Measurements from ENCODE around the gene HEPH. TPM values are rescaled to one million over a fixed set of nuclear protein-coding genes. Genes with fewer than 3 reads are reported as not detected.
"Not testable (repeated sequence)": the region's sequence is repeated elsewhere in the genome, so short reads cannot be mapped to it uniquely, and the experiment has no call there.

The HEPH gene, protein sequence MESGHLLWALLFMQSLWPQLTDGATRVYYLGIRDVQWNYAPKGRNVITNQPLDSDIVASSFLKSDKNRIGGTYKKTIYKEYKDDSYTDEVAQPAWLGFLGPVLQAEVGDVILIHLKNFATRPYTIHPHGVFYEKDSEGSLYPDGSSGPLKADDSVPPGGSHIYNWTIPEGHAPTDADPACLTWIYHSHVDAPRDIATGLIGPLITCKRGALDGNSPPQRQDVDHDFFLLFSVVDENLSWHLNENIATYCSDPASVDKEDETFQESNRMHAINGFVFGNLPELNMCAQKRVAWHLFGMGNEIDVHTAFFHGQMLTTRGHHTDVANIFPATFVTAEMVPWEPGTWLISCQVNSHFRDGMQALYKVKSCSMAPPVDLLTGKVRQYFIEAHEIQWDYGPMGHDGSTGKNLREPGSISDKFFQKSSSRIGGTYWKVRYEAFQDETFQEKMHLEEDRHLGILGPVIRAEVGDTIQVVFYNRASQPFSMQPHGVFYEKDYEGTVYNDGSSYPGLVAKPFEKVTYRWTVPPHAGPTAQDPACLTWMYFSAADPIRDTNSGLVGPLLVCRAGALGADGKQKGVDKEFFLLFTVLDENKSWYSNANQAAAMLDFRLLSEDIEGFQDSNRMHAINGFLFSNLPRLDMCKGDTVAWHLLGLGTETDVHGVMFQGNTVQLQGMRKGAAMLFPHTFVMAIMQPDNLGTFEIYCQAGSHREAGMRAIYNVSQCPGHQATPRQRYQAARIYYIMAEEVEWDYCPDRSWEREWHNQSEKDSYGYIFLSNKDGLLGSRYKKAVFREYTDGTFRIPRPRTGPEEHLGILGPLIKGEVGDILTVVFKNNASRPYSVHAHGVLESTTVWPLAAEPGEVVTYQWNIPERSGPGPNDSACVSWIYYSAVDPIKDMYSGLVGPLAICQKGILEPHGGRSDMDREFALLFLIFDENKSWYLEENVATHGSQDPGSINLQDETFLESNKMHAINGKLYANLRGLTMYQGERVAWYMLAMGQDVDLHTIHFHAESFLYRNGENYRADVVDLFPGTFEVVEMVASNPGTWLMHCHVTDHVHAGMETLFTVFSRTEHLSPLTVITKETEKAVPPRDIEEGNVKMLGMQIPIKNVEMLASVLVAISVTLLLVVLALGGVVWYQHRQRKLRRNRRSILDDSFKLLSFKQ
- 32.3 and 33.6 TPM in 2 replicates for total RNA-seq (2014; rRNA removed)
- polyA plus RNA-seq (2012): 12.4 TPM

DNA sequence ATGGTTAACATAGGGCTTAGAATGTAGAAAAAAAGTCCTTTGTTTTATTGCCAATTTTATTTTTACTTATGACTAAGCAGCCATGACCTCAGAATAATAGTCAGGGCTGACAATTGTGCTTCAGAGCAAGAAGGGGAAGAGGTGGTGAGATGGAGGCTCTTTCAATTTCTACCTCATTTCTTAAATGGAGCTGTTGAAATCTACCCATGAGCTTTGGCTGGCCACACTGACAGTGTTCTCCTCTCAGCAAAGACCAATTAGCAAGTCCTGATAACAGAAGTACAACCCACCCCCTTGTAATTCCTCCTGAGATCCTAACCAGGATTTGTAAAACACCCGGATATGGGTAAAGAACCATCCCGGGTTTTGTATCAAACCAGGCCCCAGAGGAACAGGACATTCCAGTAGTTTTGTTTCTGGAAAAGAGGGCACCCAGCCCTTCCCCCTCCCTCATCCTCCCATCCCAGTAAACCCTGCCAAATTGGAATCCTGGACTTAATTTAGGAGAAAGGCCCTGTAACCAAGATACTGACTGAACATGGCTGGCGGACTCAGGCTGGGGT lies at the start of gene HEPH:
TSS of gene HEPH (plus strand) at position 399 of the 563 bp plus-strand sequence. CDS start 6,324 bp downstream, outside the sequence.
- DNase-seq (ENCODE audit: low read depth): peak; percentile 50

DNA sequence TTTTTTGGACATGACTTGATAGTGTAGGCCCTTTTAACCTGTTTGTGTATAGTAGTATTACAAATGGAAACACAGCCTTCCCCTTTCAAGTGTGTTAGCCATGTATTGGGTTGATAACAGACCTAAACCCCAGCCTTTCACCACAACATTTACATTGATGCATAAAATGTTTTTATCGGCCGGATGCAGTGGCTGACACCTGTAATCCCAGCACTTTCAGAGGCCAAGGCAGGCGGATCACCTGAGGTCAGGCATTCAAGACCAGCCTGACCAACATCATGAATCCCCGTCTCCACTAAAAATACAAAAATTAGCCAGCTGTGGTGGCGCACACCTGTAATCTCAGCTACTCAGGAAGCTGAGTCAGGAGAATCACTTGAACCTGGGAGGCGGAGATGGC lies 45.3 kb upstream of the HEPH start:
- DNase-seq (ENCODE audit: low read depth): not testable (repeated sequence)

DNA sequence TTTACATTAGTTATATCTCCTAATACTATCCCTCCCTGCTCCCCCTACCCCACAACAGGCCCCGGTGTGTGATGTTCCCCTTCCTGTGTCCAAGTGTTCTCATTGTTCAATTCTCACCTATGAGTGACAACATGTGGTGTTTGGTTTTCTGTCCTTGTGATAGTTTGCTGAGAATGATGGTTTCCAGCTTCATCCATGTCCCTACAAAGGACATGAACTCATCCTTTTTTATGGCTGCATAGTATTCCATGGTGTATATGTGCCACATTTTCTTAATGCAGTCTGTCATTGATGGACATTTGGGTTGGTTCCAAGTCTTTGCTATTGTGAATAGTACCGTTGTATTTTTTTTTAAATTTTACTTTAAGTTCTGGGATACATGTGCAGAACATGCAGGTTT lies 42.7 kb upstream of the HEPH start:
- DNase-seq (ENCODE audit: low read depth): not testable (repeated sequence)

DNA sequence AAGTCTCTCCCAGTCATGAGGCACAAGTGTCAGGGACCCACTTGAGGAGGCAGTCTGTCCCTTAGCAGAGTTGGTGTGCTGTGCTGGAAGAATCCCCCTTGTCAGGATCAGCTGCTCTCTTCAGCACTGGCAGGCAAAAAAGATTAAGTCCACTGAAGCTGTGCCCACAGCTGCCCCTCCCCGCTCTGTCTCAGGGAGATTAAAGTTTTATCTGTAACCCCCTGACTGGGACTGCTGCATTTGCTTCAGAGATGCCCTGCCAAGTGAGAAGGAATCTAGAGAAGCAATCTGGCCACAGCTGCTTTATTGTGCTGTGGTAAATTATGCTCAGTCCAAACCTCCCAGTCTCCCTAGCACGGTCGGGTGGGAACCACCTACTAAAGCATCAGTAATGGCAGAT lies 37.4 kb upstream of the HEPH start:
- DNase-seq (ENCODE audit: low read depth): no peak

DNA sequence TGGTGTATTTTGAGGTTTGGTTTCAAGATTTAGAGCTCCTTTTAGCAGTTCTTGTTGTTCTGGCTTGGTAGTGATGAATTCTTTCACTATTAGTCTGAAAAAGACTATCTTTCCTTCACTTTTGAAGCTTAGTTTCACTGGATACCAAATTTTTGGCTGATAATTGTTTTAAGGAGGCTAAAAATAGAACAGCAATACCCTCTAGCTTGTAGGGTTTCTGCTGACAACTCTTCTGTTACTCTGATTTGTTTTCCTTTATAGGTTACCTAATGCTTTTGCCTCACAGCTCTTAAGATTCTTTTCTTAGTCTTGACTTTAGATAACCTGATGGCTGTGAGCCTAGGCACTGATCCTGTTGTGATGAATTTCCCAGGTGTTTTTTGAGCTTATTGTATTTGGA lies 33.6 kb upstream of the HEPH start:
- DNase-seq (ENCODE audit: low read depth): no peak

DNA sequence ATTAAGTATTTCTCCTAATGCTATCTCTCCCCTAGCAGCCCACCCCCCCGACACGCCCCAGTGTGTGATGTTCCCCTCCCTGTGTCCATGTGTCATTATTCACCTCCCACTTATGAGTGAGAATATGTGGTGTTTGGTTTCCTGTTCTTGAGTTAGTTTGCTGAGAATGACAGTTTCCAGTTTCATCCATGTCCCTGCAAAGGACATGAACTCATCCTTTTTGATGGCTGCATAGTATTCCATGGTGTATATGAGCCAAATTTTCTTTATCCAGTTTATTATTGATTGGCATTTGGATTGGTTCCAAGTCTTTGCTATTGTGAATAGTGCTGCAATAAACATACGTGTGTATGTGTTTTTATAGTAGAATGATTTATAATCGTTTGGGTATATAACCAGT lies 28.8 kb upstream of the HEPH start:
- DNase-seq (ENCODE audit: low read depth): not testable (repeated sequence)

DNA sequence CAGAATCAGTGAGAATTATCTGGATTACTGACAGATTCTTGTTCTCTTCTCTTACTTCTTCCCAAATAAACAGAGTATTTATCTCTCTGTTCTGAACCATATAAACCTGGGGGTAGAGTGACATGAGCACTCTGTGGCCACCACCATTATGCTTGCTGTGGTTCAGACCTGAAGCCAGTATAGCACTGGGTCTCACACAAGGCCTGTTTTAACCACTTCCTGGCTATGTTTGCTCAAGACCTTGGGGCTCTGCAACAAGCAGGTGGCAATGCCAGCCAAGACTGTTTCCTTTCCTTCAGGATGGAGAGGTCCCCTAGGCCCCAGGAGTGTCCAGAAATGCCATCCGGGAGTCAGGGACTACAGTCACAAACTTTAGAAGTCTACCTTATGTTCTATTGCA lies 21.7 kb upstream of the HEPH start:
- DNase-seq (ENCODE audit: low read depth): no peak

DNA sequence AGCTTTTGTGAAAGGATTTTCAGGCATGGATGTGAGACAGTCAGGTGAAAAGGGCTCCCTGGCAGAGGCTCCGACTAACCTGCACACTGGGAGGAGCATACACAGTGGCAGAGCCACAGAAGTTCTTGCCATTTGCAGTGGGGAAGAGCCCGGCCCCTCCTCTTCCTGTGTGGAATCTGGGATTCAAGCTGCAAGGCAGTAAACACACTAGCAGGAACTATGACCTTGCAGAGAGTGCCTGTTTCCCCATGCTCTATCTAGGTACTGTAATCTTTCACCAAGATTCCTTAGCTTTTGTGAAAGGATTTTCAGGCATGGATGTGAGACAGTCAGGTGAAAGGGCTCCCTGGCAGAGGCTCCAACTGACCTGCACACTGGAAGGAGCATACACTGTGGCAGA lies 19.8 kb upstream of the HEPH start:
- DNase-seq (ENCODE audit: low read depth): no peak

DNA sequence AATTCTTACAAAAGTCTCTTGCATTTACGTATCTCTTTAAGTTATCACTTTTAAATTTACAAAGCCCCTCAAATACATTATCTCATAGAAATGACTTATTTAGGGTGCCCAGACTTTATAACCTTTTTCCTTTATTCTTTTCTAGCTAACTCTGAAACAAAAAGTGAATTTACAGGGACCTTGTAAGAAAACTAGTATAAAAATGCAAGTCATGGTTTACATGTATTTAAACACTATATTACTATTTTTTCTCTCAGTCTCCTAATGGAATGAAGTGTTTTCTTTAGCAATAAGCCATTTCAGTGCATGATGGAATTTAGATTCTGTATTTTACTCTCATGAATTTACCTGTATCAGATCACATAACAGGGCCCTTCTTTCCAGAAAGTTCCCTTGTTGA lies 14.5 kb upstream of the HEPH start:
- DNase-seq (ENCODE audit: low read depth): no peak

DNA sequence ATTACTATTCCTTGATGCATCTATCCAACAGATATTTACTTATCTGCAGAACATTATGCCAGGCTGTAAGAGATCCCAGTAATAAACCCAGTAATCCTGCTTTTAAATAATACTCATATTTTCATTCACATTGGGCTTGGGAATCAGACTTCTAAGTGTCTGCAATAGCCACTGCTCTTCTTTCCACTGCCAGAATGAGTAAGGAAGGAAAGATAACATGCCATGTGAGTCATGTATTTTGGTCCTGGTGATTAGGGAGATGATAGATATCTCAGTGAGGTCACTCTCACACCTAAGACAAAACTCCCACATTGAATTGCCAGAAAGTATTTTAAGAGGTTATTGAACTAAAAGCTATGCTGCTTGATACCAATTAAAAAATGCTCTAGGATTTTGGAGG lies 13.9 kb upstream of the HEPH start:
- DNase-seq (ENCODE audit: low read depth): no peak

DNA sequence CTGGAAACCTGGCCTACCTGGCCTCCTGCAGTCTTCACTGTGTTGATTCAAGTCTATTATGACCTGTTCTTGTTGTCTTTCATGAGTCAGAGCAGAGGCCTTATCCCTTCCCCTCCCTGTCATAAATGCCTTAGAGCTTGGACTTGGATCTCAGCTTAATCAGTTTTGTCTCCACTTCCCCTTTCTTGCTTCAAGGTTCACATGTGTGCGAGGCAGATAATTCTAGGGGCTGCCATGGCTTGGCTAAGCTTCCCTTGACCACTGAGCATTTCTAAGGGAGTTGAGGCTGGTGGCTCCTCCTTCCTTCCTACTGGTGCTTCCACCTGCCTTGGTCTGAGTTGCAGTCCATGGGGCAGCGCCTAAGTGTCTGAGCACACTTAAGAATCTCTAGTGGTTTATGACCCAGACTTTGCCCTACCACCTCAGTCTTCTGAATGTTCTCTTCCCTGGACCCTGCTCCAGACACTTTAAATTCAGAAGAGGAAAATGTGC lies 1.7 kb upstream of the HEPH start:
- DNase-seq (ENCODE audit: low read depth): no peak

DNA sequence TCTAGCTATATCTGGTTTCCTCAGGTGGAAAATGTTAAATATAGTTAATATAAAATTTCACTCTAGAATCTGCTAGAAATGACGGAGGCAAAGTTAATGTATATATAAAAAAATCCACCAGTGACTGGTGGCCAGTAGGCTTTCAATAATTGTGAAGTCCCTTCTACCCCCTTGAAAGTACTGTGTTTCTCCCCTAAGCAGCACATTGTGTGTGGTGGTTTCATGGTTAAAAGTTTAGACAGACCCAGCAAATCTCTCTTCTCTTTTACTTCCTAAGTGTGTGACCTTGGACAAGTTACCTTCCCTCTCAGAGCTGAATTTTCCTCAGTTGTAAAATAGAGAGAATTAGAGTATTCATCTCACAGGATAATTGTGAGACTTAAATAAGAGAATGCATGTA lies 600 bp upstream of the HEPH start:
- no peak for DNase-seq (ENCODE audit: low read depth)

DNA sequence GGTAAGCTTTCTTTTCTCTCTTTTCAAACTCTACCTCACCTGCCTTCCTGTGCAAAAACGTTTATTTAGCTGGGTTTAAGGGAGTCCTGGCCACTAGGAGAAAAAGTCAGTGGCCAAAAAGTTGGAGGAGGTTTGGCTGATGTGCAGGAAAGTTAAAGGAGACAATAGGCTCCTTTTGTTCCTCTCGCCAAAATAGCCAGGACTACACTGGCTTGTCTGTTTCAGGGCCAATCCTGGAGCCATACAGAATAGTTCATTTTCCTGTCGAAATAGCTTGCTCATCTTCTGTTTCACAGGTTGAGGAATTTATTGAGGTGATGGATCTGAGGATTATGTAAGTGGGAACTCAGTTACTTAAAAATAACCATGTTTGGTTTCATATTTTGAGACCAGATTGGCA lies 423 bp downstream of the HEPH start:
- DNase-seq (ENCODE audit: low read depth): no peak

DNA sequence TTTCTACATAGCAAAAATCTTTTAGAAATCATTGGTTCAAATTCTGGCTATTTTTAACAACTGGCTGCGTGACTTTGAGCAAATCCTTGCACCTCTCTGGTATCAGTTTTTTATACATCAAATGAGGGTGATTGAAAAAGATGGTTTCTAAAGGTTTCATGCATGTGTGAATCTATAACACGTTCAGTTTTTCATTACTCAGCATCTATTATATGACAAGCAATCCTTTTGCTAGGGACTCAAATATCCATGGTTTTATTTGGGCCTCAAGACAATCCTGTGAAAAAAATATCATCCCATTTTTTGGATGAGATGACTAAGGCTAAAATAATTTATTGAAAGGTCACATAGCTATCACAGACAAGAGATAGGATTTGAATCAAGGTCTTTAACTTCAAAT lies 884 bp downstream of the HEPH start:
- DNase-seq (ENCODE audit: low read depth): no peak

DNA sequence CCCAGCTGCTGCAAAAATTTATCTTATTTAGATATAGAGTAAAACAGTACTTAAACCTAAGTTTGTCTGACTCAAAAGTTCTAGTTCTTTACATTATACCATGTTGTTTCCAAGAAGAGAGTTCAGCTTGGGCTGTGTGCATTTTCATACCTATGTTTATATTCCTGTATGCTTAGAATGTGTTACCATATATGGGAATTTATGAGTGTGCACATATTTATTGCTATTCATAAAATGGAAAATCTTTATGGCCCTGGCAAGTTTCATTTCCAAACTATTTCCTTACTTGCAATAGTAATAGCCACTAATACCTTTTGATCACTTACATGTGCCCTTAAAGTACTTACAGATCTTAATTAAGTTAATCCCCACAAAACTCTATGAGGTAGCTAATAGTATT lies 2.6 kb downstream of the HEPH start:
- no peak for DNase-seq (ENCODE audit: low read depth)

DNA sequence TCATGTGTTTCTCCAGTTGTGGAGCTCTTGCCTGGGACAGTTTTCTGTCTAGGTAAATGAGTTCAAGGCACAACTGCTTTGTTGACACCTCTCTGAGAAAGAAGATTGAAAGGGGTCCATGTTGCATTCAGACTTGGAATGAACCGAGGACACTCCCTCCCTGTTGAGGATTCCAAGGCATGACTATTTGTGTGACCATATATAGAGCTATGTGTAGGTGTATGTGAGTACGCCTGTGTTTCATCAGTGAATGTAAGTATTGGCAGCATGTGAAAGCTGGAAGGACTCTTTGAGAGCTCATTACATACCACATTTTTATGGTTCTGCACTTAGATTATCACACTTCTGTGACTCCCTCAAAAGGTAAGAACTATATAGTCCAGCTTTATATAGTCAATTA lies 3.4 kb downstream of the HEPH start:
- DNase-seq (ENCODE audit: low read depth): no peak

DNA sequence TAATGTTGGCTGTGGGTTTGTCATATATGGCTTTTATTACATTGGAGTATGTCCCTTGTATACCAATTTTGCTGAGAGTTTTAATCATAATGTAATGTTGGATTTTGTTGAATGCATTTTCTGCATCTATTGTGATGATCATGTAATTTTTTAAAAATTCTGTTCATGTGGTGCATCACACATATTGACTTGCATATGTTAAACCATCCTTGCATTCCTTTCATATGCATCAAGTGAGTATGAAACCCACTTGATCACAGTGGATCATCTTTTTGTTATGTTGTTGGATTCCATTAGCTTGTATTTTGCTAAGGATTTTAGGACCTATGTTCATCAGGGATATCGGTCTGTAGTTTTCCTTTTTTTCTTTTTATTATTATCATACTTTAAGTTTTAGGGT lies 12.1 kb downstream of the HEPH start:
- DNase-seq (ENCODE audit: low read depth): no peak

DNA sequence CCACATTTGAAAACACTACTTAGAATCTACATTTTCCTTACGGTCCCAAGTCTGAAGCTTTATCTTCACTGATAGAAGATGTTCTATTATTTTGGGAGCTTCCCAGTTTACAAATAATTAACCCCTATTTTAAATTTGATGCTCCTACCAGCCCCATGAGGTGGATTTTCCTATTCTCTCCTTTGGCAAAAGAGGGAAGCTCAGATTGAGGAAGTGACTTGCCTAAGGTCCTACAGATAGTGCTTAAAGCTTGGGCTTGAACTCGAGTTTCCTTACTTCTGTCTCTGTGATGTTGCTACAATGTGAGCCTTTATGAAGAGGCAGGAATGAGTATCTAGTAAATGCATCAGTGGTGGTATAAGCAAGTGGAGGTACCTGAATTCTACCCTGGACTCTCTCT lies 27.5 kb downstream of the HEPH start:
- no peak for DNase-seq (ENCODE audit: low read depth)

DNA sequence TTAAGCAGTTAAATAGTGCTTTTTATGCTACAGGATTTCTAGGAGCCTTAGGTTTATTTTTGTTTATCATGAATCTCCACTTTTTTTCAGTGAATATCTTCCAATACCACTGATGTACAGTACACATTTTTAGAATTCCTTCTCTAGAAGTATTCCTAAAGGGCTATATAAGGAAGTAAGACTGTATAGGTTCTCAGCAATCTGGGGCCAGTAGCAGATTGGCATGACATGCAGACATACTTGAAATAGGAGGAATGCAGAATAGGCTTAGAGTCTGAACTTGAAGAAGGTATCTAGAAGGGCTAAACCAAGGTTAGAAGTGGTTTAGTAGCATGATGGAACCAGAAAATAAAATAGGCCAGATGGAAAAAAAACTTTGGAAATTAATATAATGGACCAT lies 29.8 kb downstream of the HEPH start:
- DNase-seq (ENCODE audit: low read depth): no peak

DNA sequence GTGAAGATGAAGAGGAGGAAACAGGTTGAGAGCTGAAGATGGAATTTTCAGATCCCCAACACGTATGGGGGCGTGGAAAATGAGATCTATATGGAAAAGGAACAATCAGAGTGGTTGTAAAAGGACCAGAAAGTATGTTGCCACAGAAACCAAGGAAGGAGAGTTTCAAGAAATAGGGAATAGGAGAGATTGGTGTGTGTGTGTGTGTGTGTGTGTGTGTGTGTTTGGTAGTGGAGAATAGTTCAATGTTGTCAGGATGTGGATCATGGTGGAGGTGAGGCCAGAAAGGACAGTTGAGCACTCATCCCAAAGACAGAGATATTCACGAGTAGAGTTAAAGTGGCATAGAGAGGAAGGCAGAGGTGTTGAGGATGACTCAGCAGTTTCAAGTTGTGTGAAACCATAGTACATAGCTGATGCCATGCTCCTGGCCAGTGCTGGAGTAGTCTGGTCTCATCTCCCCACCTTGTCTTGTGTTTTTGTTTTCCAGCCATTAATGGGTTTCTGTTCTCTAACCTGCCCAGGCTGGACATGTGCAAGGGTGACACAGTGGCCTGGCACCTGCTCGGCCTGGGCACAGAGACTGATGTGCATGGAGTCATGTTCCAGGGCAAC lies 36.1 kb downstream of the HEPH start:
- DNase-seq (ENCODE audit: low read depth): no peak
